GM20000 (cell line): ENCODE data around the gene KCNK1.

Experiments used
- DNase-seq: peaks from one replicate; pipeline ENCODE4 v3.0.0; 2012; ENCODE audit warnings: low spot score
- CTCF ChIP-seq: IDR thresholded peaks from 2 replicates; pipeline ENCODE4 v1.5.1; 2012; ENCODE audit warnings: mild to moderate bottlenecking, control low read depth; ENCODE audit errors: extremely low read depth, missing control alignments

Gene KCNK1

GRCh38 chr1:233707153-233707879, 93.4 kb downstream of the KCNK1 start:
- no peak for DNase-seq
- TF ChIP-seq CTCF: no peak

DNA sequence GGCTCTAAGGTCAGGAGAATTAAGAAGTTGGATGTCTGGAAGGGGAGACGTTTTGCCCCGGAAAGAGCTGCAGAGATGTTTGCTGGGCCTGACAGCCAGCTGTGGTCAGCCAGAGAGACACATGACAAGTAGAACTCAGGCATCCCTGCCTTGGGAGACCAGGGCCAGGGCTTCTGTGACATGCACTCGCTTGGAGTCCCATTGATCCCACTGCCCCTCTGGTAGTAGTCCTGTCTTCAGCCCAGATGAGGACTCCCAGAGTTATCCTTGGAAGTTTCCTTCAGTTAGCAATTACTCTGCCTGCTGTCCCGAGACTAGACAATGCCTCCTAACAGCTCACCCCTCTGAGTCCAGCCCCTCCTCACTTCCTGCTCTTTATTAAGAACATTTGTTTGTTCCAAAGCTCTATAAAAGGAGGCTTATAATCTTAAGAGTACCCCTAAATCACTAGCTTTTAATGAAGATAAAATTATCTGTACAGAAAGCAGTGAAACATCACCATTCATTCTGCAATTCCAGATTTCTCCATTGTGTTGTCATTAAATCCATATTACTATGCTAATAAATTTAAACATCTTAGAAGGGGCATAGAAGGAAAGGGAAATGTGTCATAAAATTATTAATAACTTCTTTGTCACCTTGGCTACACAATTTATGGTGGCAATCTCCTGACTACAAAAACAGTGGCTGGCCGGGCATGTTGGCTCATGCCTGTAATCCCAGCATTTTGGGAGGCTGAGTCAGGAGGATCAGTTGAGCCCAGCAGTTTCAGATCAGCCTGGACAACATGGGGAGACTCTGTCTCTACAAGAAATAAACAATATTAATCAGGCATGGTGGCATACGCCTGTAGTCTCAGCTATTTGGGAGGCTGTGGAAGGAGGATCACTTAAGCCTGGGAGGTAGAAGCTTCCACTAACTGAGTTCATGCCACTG, 94.2 kb downstream of the KCNK1 start:
- no peak for DNase-seq
- TF ChIP-seq CTCF: no peak

GRCh38 chr1:233710031-233710430, 96.1 kb downstream of the KCNK1 start:
- TF ChIP-seq CTCF: no peak
- DNase-seq: no peak

- no peak for TF ChIP-seq CTCF
- no peak for DNase-seq
These were observed 96.6 kb downstream of the KCNK1 start for GRCh38 chr1:233710507-233710906.

GRCh38 chr1:233714631-233715217, 100.8 kb downstream of the KCNK1 start:
- TF ChIP-seq CTCF: no peak
- DNase-seq: no peak

- TF ChIP-seq CTCF: no peak
- DNase-seq: no peak
These were observed 104.2 kb downstream of the KCNK1 start for GRCh38 chr1:233718057-233718456.
